Osteoblast (primary cell): ENCODE data around the gene OTUB2. TPM values are rescaled to one million over a fixed set of nuclear protein-coding genes. Genes with fewer than 3 reads are reported as not detected.

ENCODE experiments used
- DNase-seq: peaks from one replicate; pipeline ENCODE4 v3.0.0; 2011; ENCODE audit warnings: low spot score, mixed read lengths; ENCODE audit not compliant: insufficient read length; ENCODE audit errors: missing footprints
- H2AFZ ChIP-seq: 2 replicates; pipeline ENCODE4 v1.6.0; 2011; ENCODE audit warnings: mild to moderate bottlenecking, low read length
- H3K27ac ChIP-seq: 2 replicates; pipeline ENCODE4 v1.5.1; 2011; ENCODE audit warnings: mild to moderate bottlenecking, low read depth, low read length, moderate library complexity
- H3K27me3 ChIP-seq: 2 replicates; pipeline ENCODE4 v1.6.0; 2012; ENCODE audit warnings: mild to moderate bottlenecking, control low read depth, inconsistent platforms, low read length, moderate library complexity; ENCODE audit not compliant: insufficient read depth
- H3K36me3 ChIP-seq: 2 replicates; pipeline ENCODE4 v1.5.1; 2011; ENCODE audit warnings: mild to moderate bottlenecking, low read length, control low read depth, moderate library complexity; ENCODE audit not compliant: insufficient read depth
- H3K4me1 ChIP-seq: 2 replicates; pipeline ENCODE4 v1.5.1; 2011; ENCODE audit warnings: mild to moderate bottlenecking, low read length, control low read depth, moderate library complexity; ENCODE audit not compliant: insufficient read depth
- H3K4me2 ChIP-seq: 2 replicates; pipeline ENCODE4 v1.6.0; 2011; ENCODE audit warnings: mild to moderate bottlenecking, low read length; ENCODE audit not compliant: insufficient read depth
- H3K4me3 ChIP-seq: fragments of 200-600 bp; sonication (generic); 3 replicates; pipeline ENCODE4 v1.5.1; 2012; ENCODE audit warnings: mild to moderate bottlenecking, low read length, inconsistent platforms; ENCODE audit not compliant: insufficient read depth
- H3K79me2 ChIP-seq: 2 replicates; pipeline ENCODE4 v1.6.0; 2012; ENCODE audit warnings: mild to moderate bottlenecking, low read length, control low read depth, inconsistent platforms; ENCODE audit not compliant: insufficient read depth
- H3K9me3 ChIP-seq: 2 replicates; pipeline ENCODE4 v1.5.1; 2011; ENCODE audit warnings: low read depth, low read length, control low read depth
- H4K20me1 ChIP-seq: 2 replicates; pipeline ENCODE4 v1.6.0; 2012; ENCODE audit warnings: mild to moderate bottlenecking, low read length, control low read depth; ENCODE audit not compliant: insufficient read depth
- CTCF ChIP-seq: IDR thresholded peaks from 2 replicates; pipeline ENCODE4 v1.5.1; 2011; ENCODE audit warnings: mild to moderate bottlenecking, low read depth, low read length, moderate library complexity; ENCODE audit errors: extremely low read depth
- total RNA-seq: library from RNA; depleted of rRNA; stranded (reverse); fragments of >200 nt; gene quantifications from 2 replicates; pipeline ENCODE4 v1.2.3, GENCODE V29; 2012

Gene OTUB2
- total RNA-seq, 1 donor = 1.4 TPM

DNA sequence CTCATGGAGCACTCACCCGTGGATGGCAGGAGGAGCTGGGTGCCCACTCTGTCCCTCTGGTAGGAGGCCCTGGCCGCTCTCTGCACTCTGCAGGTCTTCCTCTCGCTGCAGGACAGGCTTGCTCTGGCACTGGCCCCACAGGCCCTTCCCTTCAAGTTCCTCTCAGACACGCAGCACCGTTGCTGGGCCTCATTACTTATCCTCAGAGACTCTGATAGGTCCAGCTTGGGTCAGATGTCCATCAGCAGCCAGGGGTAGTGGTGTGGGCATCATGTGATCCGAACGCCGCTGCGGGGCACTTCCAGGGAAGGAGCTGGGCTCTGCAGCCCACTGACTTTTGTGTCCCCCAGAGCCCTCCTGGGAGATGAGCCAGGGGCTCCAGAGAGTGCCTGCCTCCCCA is 11.8 kb downstream of the OTUB2 start:
- H2AFZ ChIP-seq = no peak overlapping the region
- H3K4me2 ChIP-seq = no peak overlapping the region
- no peaks in the 10 kb centered on the region for H3K9me3 ChIP-seq
- peaks cover 12% of the 10 kb centered on the region for H4K20me1 ChIP-seq
- no peak overlapping the region for H3K4me3 ChIP-seq
- no peaks in the 10 kb centered on the region for H3K36me3 ChIP-seq
- H3K4me1 ChIP-seq = peaks cover 16% of the 10 kb centered on the region
- TF ChIP-seq CTCF = no peak
- no peaks in the 10 kb centered on the region for H3K79me2 ChIP-seq
- no peaks in the 10 kb centered on the region for H3K27me3 ChIP-seq
- H3K27ac ChIP-seq = no peak overlapping the region
- DNase-seq = no peak

GRCh38 chr14:94038510-94038909 is 12.4 kb downstream of the OTUB2 start:
- Histone ChIP-seq H4K20me1 (peaks cover 17% of the 10 kb centered on the region), H2AFZ (no peak overlapping the region), H3K4me2 (no peak overlapping the region), H3K27ac (no peak overlapping the region), H3K9me3 (no peaks in the 10 kb centered on the region), H3K4me3 (no peak overlapping the region), H3K36me3 (no peaks in the 10 kb centered on the region), H3K4me1 (peaks cover 21% of the 10 kb centered on the region), H3K79me2 (no peaks in the 10 kb centered on the region), H3K27me3 (no peaks in the 10 kb centered on the region)
- no peak for TF ChIP-seq CTCF
- DNase-seq = no peak

- no peaks in the 10 kb centered on the region for H3K79me2 ChIP-seq
- H3K4me2 ChIP-seq = no peak overlapping the region
- H3K27ac ChIP-seq = no peak overlapping the region
- no peak overlapping the region for H2AFZ ChIP-seq
- peaks cover 23% of the 10 kb centered on the region for H3K4me1 ChIP-seq
- H3K4me3 ChIP-seq = no peak overlapping the region
- no peak for DNase-seq
- no peaks in the 10 kb centered on the region for H3K9me3 ChIP-seq
- no peak for TF ChIP-seq CTCF
- H3K27me3 ChIP-seq = no peaks in the 10 kb centered on the region
- no peaks in the 10 kb centered on the region for H3K36me3 ChIP-seq
- peaks cover 22% of the 10 kb centered on the region for H4K20me1 ChIP-seq
These were observed 12.9 kb downstream of the OTUB2 start for GRCh38 chr14:94038921-94039629.

GRCh38 chr14:94040247-94040646 is 14.1 kb downstream of the OTUB2 start:
- no peak overlapping the region for H3K4me2 ChIP-seq
- H4K20me1 ChIP-seq = peaks cover 22% of the 10 kb centered on the region
- no peak for TF ChIP-seq CTCF
- no peak overlapping the region for H3K27ac ChIP-seq
- no peaks in the 10 kb centered on the region for H3K79me2 ChIP-seq
- H3K9me3 ChIP-seq = no peaks in the 10 kb centered on the region
- DNase-seq = no peak
- H3K4me1 ChIP-seq = peaks cover 23% of the 10 kb centered on the region
- H3K36me3 ChIP-seq = no peaks in the 10 kb centered on the region
- H3K4me3 ChIP-seq = no peak overlapping the region
- no peaks in the 10 kb centered on the region for H3K27me3 ChIP-seq
- no peak overlapping the region for H2AFZ ChIP-seq
